DMS 273 treated with DMSO at 0.1 percent for 48 hours (cell line): ENCODE data around the gene WBP2.
"Not testable (repeated sequence)": the region's sequence is repeated elsewhere in the genome, so short reads cannot be mapped to it uniquely, and the experiment has no call there.

ENCODE experiments used
- DNase-seq: peaks from one replicate; lab custom pipeline; 2025; lab: John Stamatoyannopoulos, UW

Gene WBP2

DNA sequence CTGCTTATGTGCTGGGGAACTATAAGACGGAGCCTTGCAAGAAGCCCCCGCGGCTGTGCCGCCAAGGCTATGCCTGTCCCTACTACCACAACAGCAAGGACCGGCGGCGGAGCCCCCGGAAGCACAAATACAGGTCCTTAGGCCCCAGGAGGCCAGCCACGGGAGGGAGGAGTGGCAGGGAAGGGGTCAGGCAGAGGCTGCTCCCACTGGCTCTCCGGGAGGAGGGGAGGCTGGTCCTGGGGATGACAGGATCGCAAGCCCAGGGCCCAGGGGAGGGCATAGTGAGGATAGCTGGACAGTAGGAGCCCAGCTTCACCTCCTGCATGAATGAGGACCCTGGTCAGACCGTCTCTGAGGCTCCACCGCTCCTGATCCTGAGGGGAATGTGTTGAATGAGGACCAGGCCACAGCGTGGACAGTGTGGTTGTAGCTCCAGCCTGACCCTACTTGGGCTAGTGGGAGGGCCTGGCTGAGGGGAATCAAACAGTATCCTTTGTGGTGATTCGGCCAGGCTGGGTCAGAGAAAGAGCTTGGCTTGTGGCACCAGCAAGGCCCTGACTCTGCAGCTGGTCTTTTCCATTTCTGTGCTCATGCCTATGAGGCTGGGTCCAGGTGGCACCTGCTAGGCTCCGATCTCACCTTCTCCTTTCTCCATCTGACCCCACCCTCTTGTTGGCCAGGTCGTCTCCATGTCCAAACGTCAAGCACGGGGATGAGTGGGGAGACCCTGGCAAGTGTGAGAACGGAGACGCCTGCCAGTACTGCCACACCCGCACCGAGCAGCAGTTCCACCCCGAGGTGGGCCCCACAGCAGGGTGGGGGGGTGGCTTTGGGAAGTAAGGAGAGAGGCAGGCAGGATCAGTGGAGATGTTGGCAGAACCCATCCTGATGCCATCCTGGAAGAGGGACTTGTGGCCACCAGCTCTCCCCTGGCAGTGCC, 41.8 kb downstream of the WBP2 start:
- DNase-seq, result no peak

DNA sequence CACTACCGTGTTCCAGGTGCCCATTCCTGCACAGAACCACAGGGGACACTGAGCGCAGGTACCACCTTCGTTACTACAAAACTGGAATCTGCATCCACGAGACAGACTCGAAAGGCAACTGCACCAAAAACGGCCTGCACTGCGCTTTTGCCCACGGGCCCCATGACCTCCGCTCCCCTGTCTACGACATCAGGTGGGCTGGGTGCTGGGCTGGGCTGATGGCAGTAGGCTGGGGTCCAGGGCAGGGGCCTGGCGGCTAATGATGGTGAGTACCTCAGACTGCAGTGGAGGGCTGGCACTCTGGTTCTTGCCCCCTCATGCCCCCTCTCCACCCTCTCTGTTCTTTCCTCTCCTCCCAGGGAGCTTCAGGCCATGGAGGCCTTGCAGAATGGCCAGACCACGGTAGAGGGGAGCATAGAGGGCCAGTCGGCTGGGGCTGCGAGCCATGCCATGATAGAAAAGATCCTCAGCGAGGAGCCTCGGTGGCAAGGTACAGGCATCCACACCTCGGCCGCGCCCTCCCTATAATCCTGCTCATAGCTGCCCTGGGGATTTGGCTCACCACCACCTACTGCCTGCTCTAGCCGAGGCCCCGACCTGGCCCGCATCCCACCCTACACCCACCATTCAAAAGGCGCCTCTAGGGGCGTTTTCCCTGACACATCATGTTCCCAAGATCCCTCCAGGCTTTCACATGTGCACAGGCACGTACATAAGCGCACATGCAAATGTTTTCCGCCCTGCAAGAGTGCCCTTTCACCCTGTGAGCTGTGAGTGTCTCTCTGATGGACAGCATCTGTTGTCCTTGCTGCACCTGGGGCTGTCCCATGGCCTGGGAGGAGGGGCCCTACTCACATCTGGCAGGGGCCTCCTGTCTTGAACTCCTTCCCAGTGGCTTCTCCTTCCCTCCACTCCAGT, 42.8 kb downstream of the WBP2 start:
- no peak for DNase-seq

DNA sequence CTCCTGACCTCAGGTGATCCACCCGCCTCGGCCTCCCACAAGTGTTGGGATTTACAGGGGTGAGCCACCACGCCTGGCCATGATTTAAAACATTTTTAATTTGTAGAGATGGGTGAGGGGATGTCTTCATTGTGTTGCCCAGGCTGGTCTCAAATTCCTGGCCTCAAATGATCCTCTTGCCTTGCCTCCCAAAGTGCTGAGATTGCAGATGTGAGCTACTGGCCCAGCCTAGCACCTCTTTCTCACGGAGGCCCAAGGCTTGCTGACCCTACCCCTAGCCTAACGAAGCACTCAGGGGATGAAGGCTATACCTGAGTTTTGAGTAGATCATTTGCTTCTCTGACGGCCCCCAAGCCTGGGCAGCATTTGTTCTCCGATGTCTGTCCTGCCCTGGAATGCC, 44.0 kb downstream of the WBP2 start:
- no peak for DNase-seq

DNA sequence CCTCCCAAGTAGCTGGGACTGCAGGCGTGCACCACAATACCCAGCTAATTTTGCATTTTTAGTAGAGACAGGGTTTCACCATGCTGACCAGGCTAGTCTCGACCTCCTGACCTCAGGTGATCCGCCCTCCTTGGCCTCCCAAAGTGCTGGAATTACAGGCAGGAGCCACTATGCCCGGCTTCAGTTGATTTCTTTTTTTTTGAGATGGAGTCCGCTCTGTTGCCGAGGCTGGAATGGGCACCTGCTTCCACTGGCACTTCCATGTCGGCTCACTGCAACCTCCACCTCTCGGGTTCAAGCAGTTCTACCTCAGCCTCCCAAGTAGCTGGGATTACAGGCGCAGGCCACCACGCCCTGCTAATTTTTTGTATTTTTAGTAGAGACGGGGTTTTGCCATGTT, 44.4 kb downstream of the WBP2 start:
- DNase-seq, result not testable (repeated sequence)

DNA sequence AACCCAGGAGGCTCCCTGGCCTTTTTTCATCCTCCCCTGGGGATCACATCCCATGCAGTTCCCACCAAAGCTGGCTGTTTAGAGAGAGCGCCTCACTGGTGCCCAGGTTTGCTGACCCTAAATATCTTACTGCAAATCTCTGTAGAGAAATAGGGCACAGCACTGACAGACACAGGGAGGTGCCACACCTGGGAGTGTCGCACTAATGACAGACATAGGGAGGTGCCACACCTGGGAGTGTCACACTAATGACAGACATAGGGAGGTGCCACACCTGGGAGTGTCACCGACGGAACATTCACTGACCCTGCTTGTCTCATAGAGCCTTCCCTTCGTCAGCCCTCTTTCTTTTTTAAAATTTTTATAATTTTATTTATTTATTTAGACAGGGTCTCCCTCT, 44.9 kb downstream of the WBP2 start:
- DNase-seq, result no peak

DNA sequence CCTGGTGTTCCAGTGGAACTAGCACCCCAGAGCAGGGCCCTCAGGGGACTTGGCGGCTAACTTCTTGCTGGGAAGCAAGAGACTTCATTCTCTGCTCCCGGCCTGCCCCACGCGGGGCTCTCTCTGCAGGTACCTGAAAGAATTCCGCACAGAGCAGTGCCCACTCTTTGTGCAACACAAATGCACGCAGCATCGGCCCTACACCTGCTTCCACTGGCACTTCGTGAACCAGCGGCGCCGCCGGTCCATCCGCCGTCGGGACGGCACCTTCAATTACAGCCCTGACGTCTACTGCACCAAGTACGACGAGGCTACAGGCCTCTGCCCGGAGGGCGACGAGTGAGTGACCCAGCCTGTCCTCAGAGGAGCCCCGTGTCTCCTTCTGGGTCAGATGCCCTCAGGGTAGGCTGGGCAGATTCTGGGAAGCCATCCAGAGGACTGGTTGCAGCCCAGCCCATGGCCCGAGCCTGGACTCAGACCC, 45.5 kb downstream of the WBP2 start:
- no peak for DNase-seq

DNA sequence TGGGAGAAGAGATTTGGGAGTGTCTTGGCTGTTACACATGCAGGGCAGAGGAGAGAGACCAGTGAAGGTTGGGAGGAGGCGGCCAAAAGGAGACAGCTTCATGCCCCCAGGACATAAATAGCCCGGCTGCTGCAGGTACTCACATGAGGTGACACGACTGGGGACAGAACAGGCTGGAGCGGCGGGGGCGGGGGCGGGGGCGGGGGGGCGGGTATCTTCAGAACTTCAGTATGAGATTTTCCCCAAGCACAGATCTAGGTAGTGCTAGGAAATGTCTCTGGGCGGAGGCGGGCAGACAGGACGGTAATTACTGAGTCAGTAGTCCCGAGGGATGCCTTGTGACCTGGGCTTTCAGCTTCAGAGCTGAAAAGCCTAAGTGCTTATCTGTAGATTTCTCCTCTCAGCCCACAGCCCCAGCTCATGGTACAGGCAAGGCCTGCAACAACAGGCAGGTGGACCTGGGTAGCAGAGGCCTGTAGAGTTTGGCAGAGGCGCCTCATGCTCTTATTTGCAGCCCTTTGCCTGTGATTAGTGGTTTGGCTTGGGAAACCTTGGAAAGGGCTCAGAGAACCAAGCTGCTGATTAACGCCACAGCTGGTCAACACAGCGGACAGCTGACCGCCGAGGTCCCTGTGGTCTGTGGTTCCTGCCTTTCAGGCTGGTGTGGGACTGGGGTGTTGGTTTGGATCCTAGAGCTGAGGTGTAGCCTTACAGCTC, 46.1 kb downstream of the WBP2 start:
- DNase-seq, result no peak

DNA sequence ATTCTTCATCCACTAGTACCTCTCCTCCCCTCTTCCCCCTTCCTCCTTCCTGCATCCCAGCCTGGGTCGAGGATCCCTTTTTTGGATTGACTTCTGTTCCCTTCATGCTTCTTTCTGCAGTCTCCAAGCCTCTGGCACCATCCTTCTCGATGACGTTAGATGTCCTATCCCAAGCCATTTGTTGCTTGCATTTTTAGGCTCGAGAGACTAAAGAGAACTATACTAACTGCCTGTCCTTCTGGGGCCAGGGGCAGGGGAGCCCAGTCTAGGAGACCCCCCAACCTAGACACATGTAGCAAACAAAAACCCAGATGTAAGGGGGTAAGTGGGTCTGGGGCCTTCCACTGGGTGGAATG, 46.6 kb downstream of the WBP2 start:
- DNase-seq, result no peak

DNA sequence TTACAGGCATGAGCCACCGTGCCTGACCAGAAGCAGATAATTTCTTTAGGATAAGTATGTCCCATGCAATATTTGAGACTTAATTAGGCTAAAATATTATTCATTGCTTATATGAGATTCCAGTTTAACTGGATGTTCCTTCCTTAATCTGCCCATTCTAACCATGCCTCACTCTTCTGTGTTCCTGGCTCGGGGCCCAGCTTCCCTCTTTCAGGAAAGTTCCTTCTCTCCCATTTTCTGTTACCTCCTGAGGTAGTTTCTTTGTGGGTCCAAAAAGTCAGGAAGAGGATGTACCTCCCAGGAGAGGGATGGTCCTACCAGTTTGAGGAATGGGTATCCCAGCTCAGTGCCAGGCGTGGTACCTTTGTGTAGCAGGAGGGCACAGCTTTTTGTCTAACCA, 47.3 kb downstream of the WBP2 start:
- DNase-seq, result no peak

DNA sequence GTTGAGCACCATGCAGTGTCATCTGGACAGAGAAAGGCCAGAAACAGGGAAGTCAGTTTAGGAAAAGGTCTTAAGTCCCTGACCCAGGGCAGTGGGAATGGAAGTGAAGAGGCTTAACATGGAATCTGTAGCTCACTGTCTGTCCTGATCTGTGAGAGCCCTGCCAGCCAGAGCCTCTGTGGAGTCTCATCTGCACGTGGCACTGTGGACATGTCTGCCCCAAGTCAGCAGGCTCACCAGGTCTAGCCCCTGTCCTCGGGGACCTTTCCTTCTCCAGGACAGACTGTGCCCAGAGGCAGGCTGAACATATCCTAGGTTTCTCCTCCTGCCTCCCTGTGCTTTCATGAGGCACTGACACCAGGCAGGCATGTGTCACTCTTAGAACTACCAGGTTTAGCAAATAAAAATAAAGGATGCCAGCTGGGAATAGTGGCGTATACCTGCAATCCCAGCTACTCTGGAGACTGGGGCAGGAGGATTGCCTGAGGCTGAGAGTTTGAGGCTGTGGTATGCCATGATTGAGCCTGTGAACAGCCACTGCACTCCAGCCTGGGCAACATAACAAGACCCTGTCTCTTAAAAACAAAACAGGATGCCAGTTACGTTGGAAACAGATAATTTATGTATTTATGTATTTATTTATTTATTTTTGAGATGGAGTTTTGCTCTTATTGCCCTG, 48.2 kb downstream of the WBP2 start:
- DNase-seq, result no peak

DNA sequence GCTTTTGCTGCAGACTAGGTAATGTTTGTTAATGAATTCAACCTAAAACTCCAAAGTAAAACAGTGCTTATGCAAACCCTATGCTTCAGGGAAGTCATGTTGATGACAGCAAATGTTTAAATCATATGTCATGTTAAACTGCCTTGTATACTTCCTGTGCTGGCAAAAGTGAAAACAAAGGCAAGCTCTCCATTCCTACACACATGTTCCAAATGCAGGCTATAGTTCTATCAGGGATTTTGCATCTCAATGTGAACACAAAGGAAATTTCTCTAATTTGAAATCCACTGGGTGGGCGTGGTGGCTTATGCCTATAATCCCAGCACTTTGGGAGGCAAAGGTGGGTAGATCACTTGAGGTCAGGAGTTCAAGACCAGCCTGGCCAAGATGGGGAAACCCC, 51.3 kb downstream of the WBP2 start:
- DNase-seq, result no peak

DNA sequence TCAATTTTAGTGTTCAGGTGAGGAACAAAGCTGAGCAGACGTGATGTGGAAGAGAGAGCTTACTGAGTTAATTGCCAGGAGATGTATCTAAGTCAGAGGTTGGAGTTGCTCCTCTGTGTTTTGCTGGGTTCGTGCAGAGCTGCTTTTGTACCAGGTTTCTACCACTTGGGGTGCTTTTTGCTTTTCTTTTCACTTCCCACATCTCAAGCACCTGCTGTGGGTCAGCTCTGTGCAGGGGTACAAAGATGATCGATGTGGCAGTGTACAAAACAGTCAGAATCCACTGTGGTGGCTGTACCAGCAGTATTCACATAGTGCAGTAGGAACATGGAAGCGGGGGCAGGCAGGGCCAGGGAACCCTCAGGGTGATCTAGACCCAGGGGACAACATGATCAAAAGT, 55.7 kb downstream of the WBP2 start:
- DNase-seq, result no peak

DNA sequence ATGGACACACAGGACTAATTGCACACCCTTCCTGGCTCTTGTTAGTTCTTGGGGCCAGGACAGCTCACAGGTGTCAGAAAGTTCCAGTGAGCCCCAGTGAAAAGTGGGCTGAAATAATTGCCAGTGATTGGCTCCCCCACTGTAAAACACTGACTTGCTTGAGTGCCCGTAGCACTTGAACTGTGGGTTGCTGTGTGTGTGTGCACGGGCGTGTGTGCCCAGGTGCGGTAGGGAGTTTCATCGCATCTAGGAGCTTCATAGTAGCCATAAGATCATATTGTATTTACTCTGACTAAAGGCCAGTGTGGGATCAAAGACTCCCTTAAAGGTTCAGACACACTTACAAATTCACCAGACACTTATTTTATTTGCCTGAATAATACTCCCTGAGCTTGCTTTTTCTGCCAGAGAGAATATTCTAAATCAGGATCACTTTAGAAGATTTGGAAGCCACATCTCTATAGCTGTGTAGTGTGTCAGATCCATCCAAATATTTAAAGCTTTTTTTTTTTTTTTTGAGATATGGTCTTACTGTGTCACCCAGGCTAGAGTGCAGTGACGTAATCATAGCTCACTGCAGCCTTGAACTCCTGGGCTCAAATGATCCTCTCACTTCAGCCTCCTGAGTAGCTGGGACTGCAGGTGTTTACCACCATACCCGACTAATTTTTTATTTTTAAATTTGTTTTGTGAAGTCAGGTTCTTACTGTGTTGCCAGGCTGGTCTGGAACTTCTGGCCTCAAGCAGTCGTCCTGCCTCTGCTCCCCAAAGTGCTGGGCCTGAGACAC, 59.1 kb downstream of the WBP2 start:
- no peak for DNase-seq
